H1 (cell line): ENCODE data around the gene RPL26.

ENCODE experiments used
- GTF2F1 ChIP-seq: IDR thresholded peaks from 2 replicates; pipeline ENCODE4 v1.6.1; 2012; ENCODE audit warnings: low read depth, low read length, improper control_type of control experiment, borderline replicate concordance
- KDM5A ChIP-seq: fragments of 200-600 bp; IDR thresholded peaks from 2 replicates; pipeline ENCODE4 v1.7.1; 2012; ENCODE audit warnings: mild to moderate bottlenecking, low read length, inconsistent platforms, mixed read lengths
- PHF8 ChIP-seq: fragments of 200-600 bp; sonication (generic); conservative IDR thresholded peaks from 2 replicates; pipeline ENCODE4 v1.7.1; 2012; ENCODE audit warnings: low read depth, mild to moderate bottlenecking, inconsistent platforms, low read length, moderate library complexity
- TF ChIP-seq, protein P1 (sequence below), 3 experiments: IDR thresholded peaks; 1 replicate in 2 of 3; 2 replicates in 1 of 3; pipeline versions ENCODE4 v1.5.1 to v1.6.1; 2011; ENCODE audit warnings: low read length in 3 of 3, mild to moderate bottlenecking in 3 of 3, inconsistent platforms in 2 of 3, low read depth in 1 of 3, moderate library complexity in 1 of 3; ENCODE audit not compliant: insufficient read depth in 1 of 3; ENCODE audit errors: control extremely low read depth in 1 of 3

DNA sequence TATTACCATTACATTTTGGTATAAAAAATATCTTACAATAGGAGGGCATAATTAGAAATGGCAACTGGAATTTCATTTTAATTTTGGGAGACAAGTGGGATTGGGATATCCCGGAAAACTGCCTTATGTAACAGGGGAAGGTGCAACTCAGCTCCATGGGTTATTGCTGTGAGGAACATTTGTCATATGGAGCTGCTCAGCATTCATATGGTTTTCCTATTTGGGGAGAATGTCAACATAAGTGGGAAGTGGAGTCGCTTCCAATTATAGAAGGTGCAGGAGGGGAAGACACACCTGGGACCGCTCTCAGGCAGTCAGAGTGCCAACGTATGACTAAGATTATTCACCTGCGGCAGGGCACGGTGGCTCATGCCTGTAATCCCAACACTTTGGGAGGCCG lies 32.7 kb downstream of the RPL26 start:
- TF ChIP-seq, protein P1, sequence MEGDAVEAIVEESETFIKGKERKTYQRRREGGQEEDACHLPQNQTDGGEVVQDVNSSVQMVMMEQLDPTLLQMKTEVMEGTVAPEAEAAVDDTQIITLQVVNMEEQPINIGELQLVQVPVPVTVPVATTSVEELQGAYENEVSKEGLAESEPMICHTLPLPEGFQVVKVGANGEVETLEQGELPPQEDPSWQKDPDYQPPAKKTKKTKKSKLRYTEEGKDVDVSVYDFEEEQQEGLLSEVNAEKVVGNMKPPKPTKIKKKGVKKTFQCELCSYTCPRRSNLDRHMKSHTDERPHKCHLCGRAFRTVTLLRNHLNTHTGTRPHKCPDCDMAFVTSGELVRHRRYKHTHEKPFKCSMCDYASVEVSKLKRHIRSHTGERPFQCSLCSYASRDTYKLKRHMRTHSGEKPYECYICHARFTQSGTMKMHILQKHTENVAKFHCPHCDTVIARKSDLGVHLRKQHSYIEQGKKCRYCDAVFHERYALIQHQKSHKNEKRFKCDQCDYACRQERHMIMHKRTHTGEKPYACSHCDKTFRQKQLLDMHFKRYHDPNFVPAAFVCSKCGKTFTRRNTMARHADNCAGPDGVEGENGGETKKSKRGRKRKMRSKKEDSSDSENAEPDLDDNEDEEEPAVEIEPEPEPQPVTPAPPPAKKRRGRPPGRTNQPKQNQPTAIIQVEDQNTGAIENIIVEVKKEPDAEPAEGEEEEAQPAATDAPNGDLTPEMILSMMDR (IDR thresholded peaks at IDR 0.05; ENCODE audit: control extremely low read depth in 1 of 3, insufficient read depth in 1 of 3, low read depth in 1 of 3, low read length in 3 of 3): no peak
- no peak for TF ChIP-seq KDM5A
- TF ChIP-seq PHF8: no peak
- TF ChIP-seq GTF2F1: no peak
